ACC112 (cell line): ENCODE results near the gene FOXO1.

ENCODE experiments used
- H2AFZ ChIP-seq: fragments of 200-600 bp; sonication (generic); one replicate; pipeline ENCODE4 v1.6.0; 2017; ENCODE audit warnings: antibody characterized with exemption, low read length; ENCODE audit not compliant: unreplicated experiment
- H3K27ac ChIP-seq: fragments of 200-600 bp; sonication (generic); 2 replicates; pipeline ENCODE4 v1.5.1; 2014; ENCODE audit warnings: low read depth, mild to moderate bottlenecking, antibody characterized with exemption, low read length, moderate library complexity
- H3K27me3 ChIP-seq: fragments of 200-600 bp; sonication (generic); 2 replicates; pipeline ENCODE4 v1.6.1; 2014; ENCODE audit warnings: mild to moderate bottlenecking, antibody characterized with exemption, low read length, moderate library complexity, mixed read lengths; ENCODE audit not compliant: insufficient read depth
- H3K36me3 ChIP-seq: fragments of 200-600 bp; sonication (generic); 2 replicates; pipeline ENCODE4 v1.6.1; 2016; ENCODE audit warnings: mild to moderate bottlenecking, antibody characterized with exemption, low read length, moderate library complexity, mixed read lengths; ENCODE audit not compliant: insufficient read depth
- H3K4me1 ChIP-seq: fragments of 200-600 bp; sonication (generic); one replicate; pipeline ENCODE4 v1.6.1; 2016; ENCODE audit warnings: low read length, mixed read lengths; ENCODE audit not compliant: insufficient read depth, unreplicated experiment, control insufficient read depth
- H3K4me3 ChIP-seq: fragments of 200-600 bp; sonication (generic); 2 replicates; pipeline ENCODE4 v1.5.1; 2014; ENCODE audit warnings: mild to moderate bottlenecking, low read depth, low read length
- H3K79me2 ChIP-seq: fragments of 200-600 bp; sonication (generic); one replicate; pipeline ENCODE4 v1.6.0; 2016; ENCODE audit warnings: low read length; ENCODE audit not compliant: control insufficient read depth, unreplicated experiment, insufficient read depth

Gene FOXO1

GRCh38 chr13:40605573-40605972, 60.9 kb downstream of the FOXO1 start:
- Histone ChIP-seq H3K4me1 (peaks cover 4% of the 10 kb centered on the region), H3K27me3 (no peaks in the 10 kb centered on the region), H3K79me2 (peaks cover 10% of the 10 kb centered on the region), H3K4me3 (no peak overlapping the region), H2AFZ (no peak overlapping the region), H3K36me3 (no peaks in the 10 kb centered on the region; the same call in 1 of the 2 replicates), H3K27ac (no peak overlapping the region)

DNA sequence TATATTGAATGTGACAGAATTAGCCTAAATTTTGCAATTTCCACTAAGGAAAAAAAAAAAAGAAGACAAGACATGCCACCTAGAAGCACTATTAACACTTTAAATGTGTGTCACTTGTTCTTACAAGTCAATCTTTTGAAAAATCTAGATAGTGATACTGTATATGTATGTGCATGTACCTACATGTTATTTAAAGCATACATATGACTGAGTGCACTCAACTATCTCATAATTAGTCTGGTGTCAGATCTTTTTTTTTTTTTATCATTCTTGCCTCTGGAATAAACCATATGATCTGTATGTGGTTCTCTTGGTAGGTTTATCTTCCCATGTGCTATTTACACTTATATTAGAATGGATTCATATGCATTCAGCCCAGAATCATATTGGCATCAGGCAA, 62.3 kb downstream of the FOXO1 start:
- H3K4me3 ChIP-seq: no peak overlapping the region
- H3K27ac ChIP-seq: no peak overlapping the region
- no peaks in the 10 kb centered on the region; the same call in 1 of the 2 replicates for H3K36me3 ChIP-seq
- no peaks in the 10 kb centered on the region for H3K4me1 ChIP-seq
- H3K79me2 ChIP-seq: peaks cover 7% of the 10 kb centered on the region
- no peaks in the 10 kb centered on the region for H3K27me3 ChIP-seq
- no peak overlapping the region for H2AFZ ChIP-seq

GRCh38 chr13:40600149-40600751, 66.2 kb downstream of the FOXO1 start:
- Histone ChIP-seq H3K27ac (no peak overlapping the region), H3K79me2 (peaks cover 5% of the 10 kb centered on the region), H3K4me1 (peaks cover 3% of the 10 kb centered on the region), H2AFZ (no peak overlapping the region), H3K36me3 (no peaks in the 10 kb centered on the region), H3K4me3 (no peak overlapping the region), H3K27me3 (no peaks in the 10 kb centered on the region)

- Histone ChIP-seq H3K4me1 (peaks cover 3% of the 10 kb centered on the region), H3K27ac (no peak overlapping the region)
These were observed 66.7 kb downstream of the FOXO1 start for GRCh38 chr13:40599747-40600146.

GRCh38 chr13:40599124-40599523, 67.3 kb downstream of the FOXO1 start:
- H3K4me3 ChIP-seq: no peak overlapping the region
- H3K4me1 ChIP-seq: peaks cover 3% of the 10 kb centered on the region
- peaks cover 7% of the 10 kb centered on the region for H3K79me2 ChIP-seq
- H3K27ac ChIP-seq: no peak overlapping the region
- no peaks in the 10 kb centered on the region for H3K36me3 ChIP-seq
- no peaks in the 10 kb centered on the region for H3K27me3 ChIP-seq
- H2AFZ ChIP-seq: no peak overlapping the region

More at GRCh38 chr13:40599747-40600146, 66.7 kb downstream of the FOXO1 start:
- Histone ChIP-seq H3K36me3 (no peaks in the 10 kb centered on the region), H3K79me2 (peaks cover 7% of the 10 kb centered on the region), H3K4me3 (no peak overlapping the region), H2AFZ (no peak overlapping the region), H3K27me3 (no peaks in the 10 kb centered on the region)

GRCh38 chr13:40598569-40598968, 67.9 kb downstream of the FOXO1 start:
- H3K36me3 ChIP-seq: no peaks in the 10 kb centered on the region
- peaks cover 7% of the 10 kb centered on the region for H3K79me2 ChIP-seq
- H3K4me3 ChIP-seq: no peak overlapping the region
- H3K27ac ChIP-seq: no peak overlapping the region
- peaks cover 3% of the 10 kb centered on the region for H3K4me1 ChIP-seq
- H3K27me3 ChIP-seq: no peaks in the 10 kb centered on the region
- H2AFZ ChIP-seq: no peak overlapping the region

DNA sequence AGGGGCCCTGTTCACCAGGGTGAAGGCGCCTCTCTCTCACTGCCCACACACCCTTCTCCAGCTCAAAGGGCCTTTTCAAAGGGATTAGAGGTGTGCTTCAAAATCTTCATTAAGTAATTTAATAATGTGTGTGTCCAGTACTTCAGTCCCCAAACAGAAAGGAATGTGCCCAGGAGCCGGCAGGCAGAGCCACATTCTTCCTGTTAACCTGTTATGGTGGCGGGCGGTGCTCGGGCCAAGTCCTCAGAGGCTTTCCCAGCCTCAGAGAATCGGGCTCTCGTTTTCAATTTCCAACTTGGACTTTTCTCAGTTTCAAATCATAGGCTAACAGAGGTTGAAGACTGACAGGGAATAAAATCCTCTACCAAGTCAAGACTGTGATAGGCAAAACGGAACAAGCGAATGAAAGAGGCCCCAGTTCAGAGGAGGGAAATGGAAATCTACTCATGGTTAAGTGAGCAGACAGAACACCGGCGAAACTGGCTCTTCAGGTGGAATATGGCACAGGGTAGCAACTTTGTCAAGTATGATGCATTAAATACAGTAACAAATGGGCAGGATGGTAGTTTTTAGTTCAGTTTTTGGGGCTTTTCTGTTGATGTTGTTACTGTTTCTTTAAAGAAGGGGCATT, 68.6 kb downstream of the FOXO1 start:
- Histone ChIP-seq H3K27me3 (no peaks in the 10 kb centered on the region), H3K36me3 (no peaks in the 10 kb centered on the region), H3K4me3 (no peak overlapping the region), H2AFZ (no peak overlapping the region), H3K27ac (no peak overlapping the region), H3K4me1 (peaks cover 3% of the 10 kb centered on the region), H3K79me2 (peaks cover 5% of the 10 kb centered on the region)

GRCh38 chr13:40596484-40596883, 70.0 kb downstream of the FOXO1 start:
- Histone ChIP-seq H3K79me2 (peaks cover 3% of the 10 kb centered on the region), H3K27ac (no peak overlapping the region), H3K4me3 (no peak overlapping the region), H3K27me3 (no peaks in the 10 kb centered on the region), H2AFZ (no peak overlapping the region), H3K4me1 (peaks cover 3% of the 10 kb centered on the region), H3K36me3 (no peaks in the 10 kb centered on the region)

DNA sequence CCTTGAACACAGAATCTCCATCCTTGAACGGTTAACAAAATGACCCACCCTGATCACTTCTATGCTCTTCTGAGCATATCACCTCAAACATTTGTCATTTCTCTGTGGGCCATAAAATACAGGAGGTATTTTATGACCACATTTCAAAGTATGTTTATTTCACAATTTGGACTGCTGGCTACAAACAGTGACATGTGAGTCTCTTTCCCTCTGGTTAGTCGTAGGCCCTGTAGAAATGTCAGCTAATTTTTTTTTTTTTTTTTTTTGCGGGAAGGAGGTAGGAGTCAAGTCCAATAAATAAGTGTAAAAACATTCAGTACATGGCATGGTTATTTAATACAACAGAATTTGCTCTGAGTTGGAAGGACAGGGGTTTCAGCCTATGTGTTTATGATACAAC, 70.7 kb downstream of the FOXO1 start:
- peaks cover 3% of the 10 kb centered on the region for H3K79me2 ChIP-seq

GRCh38 chr13:40592035-40592434, 74.4 kb downstream of the FOXO1 start:
- Histone ChIP-seq H3K4me1 (peaks cover 14% of the 10 kb centered on the region), H3K79me2 (peaks cover 21% of the 10 kb centered on the region), H3K27me3 (no peaks in the 10 kb centered on the region), H3K36me3 (no peaks in the 10 kb centered on the region), H3K4me3 (no peak overlapping the region), H3K27ac (no peak overlapping the region), H2AFZ (no peak overlapping the region)

More for the DNA sequence above, 70.7 kb downstream of the FOXO1 start:
- Histone ChIP-seq H3K27me3 (no peaks in the 10 kb centered on the region), H3K4me3 (no peak overlapping the region), H3K36me3 (no peaks in the 10 kb centered on the region), H2AFZ (no peak overlapping the region), H3K4me1 (peaks cover 3% of the 10 kb centered on the region), H3K27ac (no peak overlapping the region)

DNA sequence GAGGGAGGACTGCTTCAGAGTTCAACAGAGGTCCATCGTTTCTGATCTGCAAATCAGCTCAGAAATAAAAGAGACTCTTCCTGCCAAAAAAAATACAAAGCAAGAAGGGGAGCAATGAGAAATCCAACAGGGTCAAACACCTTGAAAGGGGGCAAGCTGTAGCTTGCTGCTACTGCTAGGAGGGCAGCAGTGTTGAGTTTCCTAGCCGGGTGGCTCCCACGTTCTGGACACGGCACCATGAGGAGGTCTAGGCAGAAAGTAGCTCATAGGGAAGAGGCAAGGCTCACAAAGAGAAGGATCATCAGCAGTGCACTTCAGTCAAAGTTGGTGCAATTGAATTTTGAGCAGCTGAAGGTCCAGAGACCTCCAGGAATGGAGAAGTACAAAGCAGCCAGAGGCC, 75.3 kb downstream of the FOXO1 start:
- Histone ChIP-seq H3K4me3 (no peak overlapping the region), H3K36me3 (no peaks in the 10 kb centered on the region), H3K27ac (no peak overlapping the region), H3K79me2 (peaks cover 28% of the 10 kb centered on the region), H3K4me1 (peaks cover 12% of the 10 kb centered on the region), H2AFZ (no peak overlapping the region), H3K27me3 (no peaks in the 10 kb centered on the region)
